Inferior parietal cortex (tissue), 1 donor: ENCODE measurements around the gene C19orf44.

ENCODE experiments used
- DNase-seq: peaks from one replicate; pipeline ENCODE4 v3.0.0-alpha.2; 2016; ENCODE audit errors: extremely low spot score

Gene C19orf44

GRCh38 chr19:16516923-16517610 lies 20.9 kb downstream of the C19orf44 start:
- DNase-seq = no peak

DNA sequence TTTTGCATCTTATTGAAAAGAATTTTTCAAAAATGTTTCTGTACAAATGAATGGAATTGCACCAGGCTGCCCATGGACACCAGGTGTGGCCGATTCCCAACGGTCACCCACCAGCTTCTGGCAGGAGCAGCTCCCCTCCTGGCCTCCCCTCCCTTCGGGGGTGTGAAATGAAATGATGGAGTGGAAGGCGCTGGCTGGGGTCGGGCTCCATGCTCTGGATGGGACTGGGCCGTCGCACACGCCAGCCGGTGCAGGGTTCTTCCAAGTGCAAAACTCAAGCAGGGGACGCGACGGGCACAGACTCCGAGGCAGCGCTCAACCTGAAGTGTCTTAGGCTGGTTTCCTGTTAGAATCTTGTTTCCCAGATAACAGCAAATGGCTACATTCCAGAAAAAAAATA lies 21.9 kb downstream of the C19orf44 start:
- DNase-seq = no peak

DNA sequence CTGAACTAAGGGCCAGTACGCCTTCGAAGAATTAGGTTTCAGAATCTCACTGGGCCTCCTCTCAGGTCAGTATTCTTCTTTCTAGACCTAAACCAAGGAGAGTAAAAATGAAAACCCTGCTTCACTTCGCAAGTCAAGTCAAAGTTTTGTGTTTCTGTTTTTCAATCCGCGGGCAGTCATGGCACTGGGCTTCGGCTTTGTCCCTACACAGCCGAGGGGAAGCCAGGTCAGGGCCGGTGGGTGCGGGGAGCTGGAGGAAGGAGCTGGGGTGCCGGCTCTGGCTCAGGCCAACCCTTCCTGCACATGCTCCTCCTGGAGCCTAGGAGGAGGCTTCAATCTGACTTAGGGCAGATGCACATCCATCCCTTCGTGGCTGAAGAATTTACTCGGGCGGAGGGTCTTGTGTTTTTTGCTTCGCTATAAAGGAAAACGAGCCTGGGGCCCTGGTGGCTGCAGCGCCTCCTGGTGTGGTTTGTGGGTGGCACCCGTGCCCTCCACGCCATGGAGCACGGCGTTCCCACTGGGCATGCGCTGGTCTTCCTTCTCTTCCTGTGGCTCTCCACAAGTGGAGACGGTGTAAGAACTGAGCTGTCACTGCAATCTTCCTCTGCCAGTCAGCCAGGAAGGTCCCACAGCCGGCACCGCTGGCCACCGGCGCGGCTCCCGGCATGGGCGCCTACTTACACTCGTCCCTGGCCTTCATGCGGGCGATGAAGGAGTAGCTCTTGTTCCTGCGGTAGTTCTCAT lies 22.5 kb downstream of the C19orf44 start:
- no peak for DNase-seq

GRCh38 chr19:16519230-16519687 lies 23.1 kb downstream of the C19orf44 start:
- no peak for DNase-seq

- DNase-seq = no peak
Observed at GRCh38 chr19:16520074-16520973, 24.1 kb downstream of the C19orf44 start.

DNA sequence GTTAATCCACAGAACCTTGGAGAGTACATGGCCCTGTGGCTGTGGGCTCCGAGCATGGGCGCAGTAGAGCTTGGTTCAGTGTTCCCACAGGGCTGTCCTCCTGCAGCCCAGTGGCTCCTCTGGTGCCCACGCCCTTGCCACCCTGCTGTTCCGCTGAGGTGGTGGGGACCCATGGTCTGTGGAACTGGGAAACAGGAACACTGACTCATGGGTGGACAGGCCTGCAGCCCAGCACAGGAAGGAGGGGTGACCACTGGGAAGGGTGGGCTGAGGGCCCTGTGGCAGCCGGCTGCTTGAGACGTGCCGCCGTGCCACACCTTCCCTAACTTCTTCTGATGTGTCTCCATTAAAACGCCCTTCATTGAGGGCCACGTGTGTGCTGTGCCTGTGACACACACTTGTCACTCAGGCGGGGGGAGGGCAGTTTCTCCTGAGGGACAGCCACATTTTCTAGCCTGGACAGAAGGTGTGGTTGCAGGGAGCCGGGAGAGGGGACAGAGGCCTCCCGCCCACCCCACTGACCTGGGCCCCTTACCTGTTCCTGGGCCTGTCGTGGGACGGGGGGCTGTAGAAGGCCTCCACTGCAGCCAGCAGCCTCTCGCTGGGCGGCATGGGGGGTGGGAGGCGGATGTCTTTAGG lies 24.9 kb downstream of the C19orf44 start:
- no peak for DNase-seq

GRCh38 chr19:16521715-16522289 lies 25.6 kb downstream of the C19orf44 start:
- DNase-seq = no peak

DNA sequence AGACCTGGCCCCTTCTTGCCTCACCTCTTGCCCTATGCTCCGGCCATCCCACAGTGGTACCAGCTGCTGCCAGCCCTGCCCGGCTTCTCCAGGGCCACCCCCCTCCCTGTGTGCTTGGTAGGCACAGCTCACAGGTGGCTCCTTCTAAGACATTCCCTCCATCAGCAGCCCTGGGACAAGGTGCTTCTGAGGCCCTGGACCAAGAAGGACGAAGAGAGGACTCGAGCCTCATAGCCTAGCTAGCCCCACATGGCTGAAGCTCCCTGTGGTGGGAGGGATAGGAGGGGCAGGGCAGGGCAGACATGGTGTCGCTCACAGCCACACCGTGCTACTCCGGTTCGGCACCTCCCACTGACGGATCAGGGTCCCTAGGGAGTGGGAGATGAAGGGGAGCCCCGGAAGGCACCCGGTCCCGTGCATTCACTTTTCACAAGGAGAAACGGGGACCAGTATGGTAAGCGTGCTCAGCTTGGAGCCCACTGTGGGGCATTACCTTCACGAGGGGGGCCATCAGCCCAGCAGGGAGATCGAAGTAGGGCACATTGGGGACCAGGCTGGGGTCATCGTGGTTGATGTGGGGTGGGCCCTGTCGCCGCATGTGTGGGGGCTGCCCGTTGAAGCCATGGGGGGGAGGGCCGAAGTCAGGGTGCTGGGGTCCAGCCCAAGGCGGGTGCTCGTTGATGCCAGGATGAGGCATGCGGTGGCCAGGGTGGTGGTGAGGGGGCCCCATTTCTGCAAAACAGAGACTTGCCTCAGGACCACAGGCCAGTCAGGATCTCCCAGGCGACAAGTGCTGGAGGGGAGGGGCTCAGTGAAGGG lies 26.6 kb downstream of the C19orf44 start:
- DNase-seq = no peak

DNA sequence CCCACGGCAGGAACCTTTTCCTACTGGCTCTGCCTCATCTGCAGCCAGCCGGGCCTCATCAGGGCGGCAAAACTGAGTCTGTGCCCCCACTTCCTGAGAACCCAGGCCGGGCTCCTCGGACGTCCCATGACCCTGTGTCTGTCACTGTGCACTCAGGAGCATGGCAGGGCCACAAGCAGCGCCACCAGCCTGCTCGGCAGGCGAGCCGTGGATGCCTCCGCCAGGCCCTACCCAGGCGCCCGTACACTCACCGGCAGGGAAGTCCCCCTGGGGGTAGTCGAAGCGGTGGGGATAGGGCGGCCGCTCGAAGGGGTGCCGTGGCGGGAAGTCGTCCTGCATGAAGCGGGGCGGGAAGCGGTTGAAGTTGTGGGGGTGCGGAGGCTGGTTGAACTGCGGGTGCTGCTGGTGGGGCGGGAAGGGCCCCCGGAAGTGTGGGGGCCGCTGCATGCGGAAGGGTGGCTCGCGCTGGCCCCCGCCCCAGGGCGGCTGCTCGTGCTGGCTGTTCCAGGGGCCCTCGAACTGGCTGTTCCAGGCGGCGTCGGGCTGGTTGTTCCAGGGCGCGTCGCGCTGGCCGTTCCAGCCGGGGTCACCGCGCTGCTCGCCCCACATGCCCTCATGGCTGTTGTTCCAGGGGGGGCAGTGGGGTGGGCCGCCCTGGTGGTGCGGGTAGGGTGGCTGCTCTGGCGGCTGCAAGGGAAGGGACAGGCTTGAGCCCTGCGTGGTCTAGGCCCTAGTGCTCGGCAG lies 29.0 kb downstream of the C19orf44 start:
- DNase-seq = no peak

DNA sequence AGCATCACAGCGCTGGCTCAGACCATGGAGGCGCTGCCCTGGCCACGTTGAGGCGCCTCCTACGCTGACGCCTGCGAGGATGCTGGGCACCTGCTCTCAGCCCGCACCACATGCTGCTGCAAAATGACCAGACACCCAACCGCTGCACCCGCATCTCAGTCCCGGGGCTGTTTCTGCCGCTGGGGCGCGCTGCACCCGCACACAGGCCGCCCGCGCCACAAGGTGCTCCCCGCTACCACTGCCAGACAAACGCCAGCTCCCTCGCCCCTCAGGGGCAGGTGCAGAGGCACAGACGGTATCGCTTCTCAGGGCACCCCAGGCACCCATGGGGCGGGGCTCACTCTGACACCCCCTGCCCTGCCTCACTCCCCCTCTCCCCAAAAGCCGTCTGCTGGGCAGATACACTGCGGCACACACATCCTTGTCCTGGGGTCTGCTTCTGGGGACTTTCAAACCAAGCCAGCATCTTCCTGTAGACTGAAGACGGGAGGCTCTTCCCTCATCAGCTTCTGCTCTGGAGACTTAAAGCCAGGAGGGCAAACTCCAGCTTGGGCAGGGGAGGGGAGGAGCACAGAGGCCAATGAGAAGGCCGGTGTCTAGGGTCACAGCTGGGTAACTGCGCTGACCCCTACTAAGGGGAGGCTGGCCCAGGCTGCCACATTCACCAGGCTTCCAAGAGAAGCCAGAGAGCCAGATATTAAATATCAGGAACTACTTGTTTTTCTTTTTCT lies 29.7 kb downstream of the C19orf44 start:
- no peak for DNase-seq

- no peak for DNase-seq
Observed at GRCh38 chr19:16527334-16527935, 31.2 kb downstream of the C19orf44 start.

GRCh38 chr19:16527971-16528521 lies 31.9 kb downstream of the C19orf44 start:
- DNase-seq = no peak

- no peak for DNase-seq
Observed at GRCh38 chr19:16529466-16530144, 33.4 kb downstream of the C19orf44 start.

DNA sequence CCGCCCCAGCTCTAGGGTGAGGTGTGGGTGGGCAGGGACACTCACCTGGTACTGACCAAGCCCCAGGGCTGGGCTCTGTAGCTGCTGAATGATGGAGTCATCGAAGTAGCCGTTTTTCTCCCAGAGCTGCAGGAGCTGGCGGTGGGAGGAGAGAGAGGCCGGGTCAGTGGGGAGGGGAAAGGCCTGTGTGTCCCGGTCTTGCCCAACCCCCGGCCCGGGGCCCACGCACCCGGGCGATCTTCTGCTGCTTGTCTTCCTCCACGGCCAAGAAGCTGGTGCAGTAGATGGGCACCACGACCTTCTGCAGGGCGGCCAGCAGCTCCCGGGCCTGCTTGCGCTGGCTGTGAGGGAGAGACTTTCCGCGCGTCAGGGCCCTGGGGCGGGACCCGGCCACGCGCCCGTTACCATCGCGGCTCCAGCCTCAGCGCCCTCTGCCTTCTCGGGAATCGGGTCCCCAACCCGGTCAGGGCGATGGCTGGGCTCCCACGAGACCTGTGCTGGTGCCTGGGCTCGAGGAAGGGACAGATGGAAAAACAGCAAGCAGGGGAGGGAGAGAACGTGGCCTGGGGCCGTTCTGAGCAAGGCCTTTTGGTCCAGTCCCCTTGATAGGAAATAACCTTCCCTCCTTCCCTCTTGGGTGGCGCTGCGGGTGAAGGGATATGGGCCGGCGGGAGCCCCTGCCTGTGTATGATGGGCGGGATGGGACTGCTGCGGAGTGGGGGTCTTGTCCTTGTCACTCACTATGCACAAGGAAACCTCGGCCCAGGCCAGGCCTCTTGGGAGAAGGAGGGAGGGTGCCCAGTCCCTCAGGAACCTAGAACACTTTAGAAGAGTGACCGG lies 34.6 kb downstream of the C19orf44 start:
- DNase-seq = no peak

DNA sequence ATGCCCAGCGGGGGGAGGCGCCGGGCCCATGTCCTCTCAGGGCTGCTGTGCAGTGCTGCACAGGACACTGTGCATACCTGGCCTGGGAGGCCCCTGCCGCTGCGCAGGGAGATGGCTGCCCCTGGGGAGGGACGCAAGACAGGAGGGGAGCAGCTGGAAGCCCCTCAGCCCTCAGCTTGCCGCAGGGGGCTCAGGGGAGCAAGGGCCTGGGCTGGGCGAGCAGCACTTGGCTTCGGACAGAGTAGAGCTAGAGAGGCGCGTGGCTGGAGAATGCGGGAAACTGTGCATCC lies 35.1 kb downstream of the C19orf44 start:
- no peak for DNase-seq

DNA sequence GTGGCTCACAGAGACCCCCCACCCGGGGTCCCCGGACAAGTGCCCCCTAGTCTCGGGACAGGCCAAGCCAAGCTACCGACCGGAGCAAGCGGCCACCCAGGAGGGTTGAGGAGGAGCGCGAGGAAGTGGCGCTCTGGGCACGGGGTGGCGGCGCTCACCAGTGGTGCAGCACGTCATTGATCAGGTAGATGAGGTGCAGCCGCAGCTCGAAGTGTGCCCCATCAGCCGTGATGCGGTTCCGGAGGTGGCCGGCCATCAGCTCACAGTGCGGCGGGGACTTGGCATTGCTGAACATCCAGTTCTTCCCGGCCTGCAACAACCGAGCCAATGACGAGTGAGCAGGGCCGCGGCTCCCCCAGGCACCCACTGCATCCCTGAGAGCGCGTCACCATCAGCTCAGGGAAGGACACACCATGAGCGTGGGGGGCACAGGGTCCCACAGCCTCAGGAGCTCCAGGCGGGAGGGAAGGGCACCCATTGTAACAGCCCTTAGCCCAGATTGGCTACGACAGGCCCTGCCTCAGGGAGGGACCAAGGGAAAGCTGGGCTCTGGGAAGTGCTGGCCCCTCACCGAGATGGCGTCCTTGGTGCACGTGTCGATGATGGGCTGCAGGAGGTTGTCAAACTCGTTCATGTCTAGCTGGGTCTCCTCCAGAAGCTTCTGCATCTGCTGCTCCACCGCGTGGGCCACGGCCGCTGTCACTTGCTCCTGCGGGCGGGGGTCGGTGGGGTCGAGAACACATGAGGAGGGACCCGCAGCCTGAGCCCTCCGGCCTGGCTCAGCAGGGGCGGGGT lies 36.4 kb downstream of the C19orf44 start:
- no peak for DNase-seq
